Liver (tissue), 9 donors: ENCODE results near the gene PDLIM3. TPM values are rescaled to one million over a fixed set of nuclear protein-coding genes. Genes with fewer than 3 reads are reported as not detected.
"Not testable (repeated sequence)": the region's sequence is repeated elsewhere in the genome, so short reads cannot be mapped to it uniquely, and the experiment has no call there.

Source experiments
- DNase-seq: peaks from one replicate; pipeline ENCODE4 v3.0.0-alpha.2; 2017; ENCODE audit warnings: low spot score
- H3K27ac ChIP-seq, 2 donors: one replicate each; pipeline ENCODE4 v1.7.0; 2013; ENCODE audit warnings: inconsistent platforms in 2 of 2, low read length in 2 of 2, control low read depth in 1 of 2, low read depth in 1 of 2, mild to moderate bottlenecking in 1 of 2
- H3K27me3 ChIP-seq, 4 donors: one replicate each; pipeline versions ENCODE4 v1.6.1 to v1.7.0; 2013; ENCODE audit warnings: low read length in 3 of 4, inconsistent platforms in 1 of 4, mild to moderate bottlenecking in 1 of 4, moderate library complexity in 1 of 4; ENCODE audit not compliant: control insufficient read depth in 4 of 4, insufficient read depth in 4 of 4
- H3K36me3 ChIP-seq, 4 donors: one replicate each; pipeline versions ENCODE4 v1.6.1 to v1.7.0; 2013; ENCODE audit warnings: low read length in 3 of 4, mild to moderate bottlenecking in 3 of 4, low read depth in 1 of 4, moderate library complexity in 1 of 4; ENCODE audit not compliant: control insufficient read depth in 4 of 4, insufficient read depth in 3 of 4
- H3K4me1 ChIP-seq, 4 donors: one replicate each; pipeline versions ENCODE4 v1.6.1 to v1.7.0; 2013; ENCODE audit warnings: low read length in 3 of 4, mild to moderate bottlenecking in 3 of 4, moderate library complexity in 1 of 4; ENCODE audit not compliant: control insufficient read depth in 4 of 4, insufficient read depth in 4 of 4
- H3K4me3 ChIP-seq, 3 donors: one replicate each; pipeline versions ENCODE4 v1.6.1 to v1.7.0; 2013; ENCODE audit warnings: low read length in 3 of 3, control low read depth in 1 of 3, low read depth in 1 of 3, mild to moderate bottlenecking in 1 of 3
- H3K9ac ChIP-seq, 2 donors: one replicate each; pipeline ENCODE4 v1.7.0; 2013; ENCODE audit warnings: low read length in 2 of 2, mild to moderate bottlenecking in 2 of 2, moderate library complexity in 2 of 2, control low read depth in 1 of 2, low read depth in 1 of 2
- H3K9me3 ChIP-seq, 4 donors: one replicate each; pipeline versions ENCODE4 v1.6.1 to v1.7.0; 2013; ENCODE audit warnings: low read length in 3 of 4; ENCODE audit not compliant: control insufficient read depth in 4 of 4
- ATF3 ChIP-seq: IDR thresholded peaks from 2 replicates; pipeline ENCODE4 v1.6.1; 2016; ENCODE audit warnings: antibody characterized with exemption
- CTCF ChIP-seq: fragments of 150-350 bp; IDR thresholded peaks from 2 replicates; pipeline ENCODE4 v1.5.1; 2017; ENCODE audit warnings: improper control_type of control experiment, low read depth, low read length; ENCODE audit not compliant: missing input control
- EGR1 ChIP-seq, 2 donors: IDR thresholded peaks; 2 replicates each; pipeline ENCODE4 v1.6.1; 2016 to 2018; ENCODE audit warnings: antibody characterized with exemption in 2 of 2, low read depth in 2 of 2
- FOXA1 ChIP-seq: IDR thresholded peaks from 2 replicates; pipeline ENCODE4 v1.6.1; 2016; ENCODE audit warnings: antibody characterized with exemption
- FOXA2 ChIP-seq: IDR thresholded peaks from 2 replicates; pipeline ENCODE4 v1.6.1; 2016; ENCODE audit warnings: antibody characterized with exemption
- GABPA ChIP-seq, 2 donors: IDR thresholded peaks in 1 of 2; conservative IDR thresholded peaks in 1 of 2; 2 replicates each; pipeline ENCODE4 v1.6.1; 2016; ENCODE audit warnings: antibody characterized with exemption in 2 of 2, mild to moderate bottlenecking in 1 of 2, moderate library complexity in 1 of 2
- HNF4A ChIP-seq, 2 donors: conservative IDR thresholded peaks; 2 replicates each; pipeline ENCODE4 v1.6.1; 2016; ENCODE audit warnings: antibody characterized with exemption in 2 of 2, mild to moderate bottlenecking in 2 of 2
- HNF4G ChIP-seq: IDR thresholded peaks from 2 replicates; pipeline ENCODE4 v1.6.1; 2016; ENCODE audit warnings: antibody characterized with exemption
- JUND ChIP-seq, 2 donors: IDR thresholded peaks; 2 replicates each; pipeline ENCODE4 v1.6.1; 2016; ENCODE audit warnings: antibody characterized with exemption in 2 of 2
- MAX ChIP-seq: IDR thresholded peaks from 2 replicates; pipeline ENCODE4 v1.6.1; 2016; ENCODE audit warnings: antibody characterized with exemption
- NR2F2 ChIP-seq: IDR thresholded peaks from 2 replicates; pipeline ENCODE4 v1.6.1; 2016; ENCODE audit warnings: antibody characterized with exemption
- RAD21 ChIP-seq, 2 donors: IDR thresholded peaks; 2 replicates each; pipeline ENCODE4 v1.6.1; 2016; ENCODE audit warnings: antibody characterized with exemption in 2 of 2, mild to moderate bottlenecking in 2 of 2
- REST ChIP-seq: IDR thresholded peaks from 2 replicates; pipeline ENCODE4 v1.6.1; 2016; ENCODE audit warnings: antibody characterized with exemption, mild to moderate bottlenecking
- TAF1 ChIP-seq: conservative IDR thresholded peaks from 2 replicates; pipeline ENCODE4 v1.6.1; 2016; ENCODE audit warnings: antibody characterized with exemption, mild to moderate bottlenecking
- YY1 ChIP-seq: IDR thresholded peaks from 2 replicates; pipeline ENCODE4 v1.6.1; 2016; ENCODE audit warnings: antibody characterized with exemption, mild to moderate bottlenecking
- ZBTB33 ChIP-seq: IDR thresholded peaks from 2 replicates; pipeline ENCODE4 v1.6.1; 2016; ENCODE audit warnings: antibody characterized with exemption
- WGBS: extraction: QIAGEN DNeasy Blood & Tissue Kit; methylation state at CpG from one replicate; pipeline ENCODE4 v1.1.7; 2013; 5-methylcytosine and 5-hydroxymethylcytosine counted together
- polyA plus RNA-seq, 2 donors: library from polyadenylated mRNA; stranded (reverse) in 1 of 2; unstranded in 1 of 2; fragments of 200-250 nt in 1 of 2; fragments of >200 nt in 1 of 2; fragmentation: Nextera tagmentation in 1 of 2; extraction: Ambion mirVana in 1 of 2; gene quantifications; one replicate each; pipeline versions ENCODE4 v1.2.1 to v1.2.3, GENCODE V29; 2013 to 2015
- total RNA-seq, 2 donors: library from RNA; depleted of rRNA; stranded (reverse); fragments of >200 nt; gene quantifications; one replicate each; pipeline ENCODE4 v1.2.3, GENCODE V29; 2014
- donor health status: healthy.
- donor health status: healthy.
- donor health status: healthy.
- donor health status: healthy.
- donor health status: healthy.

The PDLIM3 gene
- total and polyA plus RNA-seq, 4 donors: 0.58 to 8.8 (median 3.3) TPM

- peaks cover 0 to 15% (median 8%) of the 10 kb centered on the region in 4 donors for H3K4me1 ChIP-seq
- H3K36me3 ChIP-seq: no peaks in the 10 kb centered on the region
- H3K27me3 ChIP-seq: no peaks in the 10 kb centered on the region
- H3K27ac ChIP-seq: no peak overlapping the region
- TF ChIP-seq MAX (no peak), ATF3 (no peak), CTCF (no peak), JUND (IDR thresholded peaks at IDR 0.05) (no peak), RAD21 (IDR thresholded peaks at IDR 0.05) (no peak), NR2F2 (no peak), FOXA1 (no peak), HNF4A (conservative IDR thresholded peaks at IDR 0.05) (no peak), TAF1 (no peak), FOXA2 (no peak), GABPA (IDR thresholded peaks at IDR 0.05 in 1 of 2, conservative IDR thresholded peaks at IDR 0.05 in 1 of 2) (no peak), REST (no peak), HNF4G (no peak)
- no peak for DNase-seq
- H3K4me3 ChIP-seq: no peak overlapping the region
- WGBS: 92% methylated on average over 3 of the region's 3 CpGs
- no peaks in the 10 kb centered on the region for H3K9me3 ChIP-seq
- no peak overlapping the region for H3K9ac ChIP-seq
Measured at GRCh38 chr4:185512516-185512915, 22.8 kb downstream of the PDLIM3 start.

GRCh38 chr4:185511243-185511642, 24.1 kb downstream of the PDLIM3 start:
- H3K9ac ChIP-seq, H3K36me3 ChIP-seq, H3K27ac ChIP-seq, DNase-seq, H3K9me3 ChIP-seq, H3K4me3 ChIP-seq, H3K27me3 ChIP-seq: not testable (repeated sequence)
- peaks cover 0 to 15% (median 8%) of the 10 kb centered on the region in 4 donors for H3K4me1 ChIP-seq
- 83% methylated on average over 2 of the region's 2 CpGs for WGBS

- no peak for TF ChIP-seq FOXA1
- TF ChIP-seq NR2F2: no peak
- TF ChIP-seq HNF4A (conservative IDR thresholded peaks at IDR 0.05): no peak
- no peak for TF ChIP-seq EGR1 (IDR thresholded peaks at IDR 0.05; ENCODE audit: low read depth in 2 of 2)
- no peak for TF ChIP-seq ZBTB33
- TF ChIP-seq CTCF: no peak
- TF ChIP-seq YY1: no peak
- no peak overlapping the region for H3K27ac ChIP-seq
- no peak overlapping the region for H3K4me3 ChIP-seq
- H3K9ac ChIP-seq: no peak overlapping the region
- no peak for DNase-seq
- no peaks in the 10 kb centered on the region for H3K27me3 ChIP-seq
- 89% methylated on average over 5 of the region's 5 CpGs for WGBS
- no peaks in the 10 kb centered on the region for H3K36me3 ChIP-seq
- H3K4me1 ChIP-seq: peaks cover 0 to 15% (median 8%) of the 10 kb centered on the region in 4 donors
- H3K9me3 ChIP-seq: no peaks in the 10 kb centered on the region
Measured at GRCh38 chr4:185510806-185511205, 24.5 kb downstream of the PDLIM3 start.
